ENCODE results near the gene CMYA5. TPM values are rescaled to one million over a fixed set of nuclear protein-coding genes. Genes with fewer than 3 reads are reported as not detected.

CMYA5 gene
- total and polyA plus RNA-seq, 9 of the 15 experiments (the other 6 are each of a cell fraction or from before 2014, with no cell fraction given) = 0.18 to 1.1 (median 0.32) TPM

Small RNAs within 50 kb of the gene (small RNA-seq; reads per million reads assigned to genes)
- gene AC008496.1 = not detected

Other genes with a start within 250 kb of the CMYA5 start
- gene HOMER1, start 175.7 kb upstream of the CMYA5 start, total RNA-seq (2014; rRNA removed) = 9.9 and 11.0 TPM in 2 replicates
- gene HOMER1, start 175.7 kb upstream of the CMYA5 start, total RNA-seq (2014; rRNA removed; fragmentation: Illumina TruSeq; extraction: Trizol) = 30.1 and 31.0 TPM in 2 replicates
- 35.7 and 39.9 TPM in 2 replicates for gene HOMER1, start 175.7 kb upstream of the CMYA5 start, total RNA-seq (2015; rRNA removed; fragmentation: Illumina TruSeq; extraction: Trizol)
- 18.6 and 19.2 TPM in 2 replicates for gene HOMER1, start 175.7 kb upstream of the CMYA5 start, total RNA-seq (2021)
- 9.0 and 9.4 TPM in 2 replicates for gene HOMER1, start 175.7 kb upstream of the CMYA5 start, polyA plus RNA-seq (2011; rRNA removed)
- 13.6 and 14.0 TPM in 2 replicates for gene HOMER1, start 175.7 kb upstream of the CMYA5 start, polyA plus RNA-seq (2014; fragmentation: Illumina TruSeq; extraction: Trizol)
- gene HOMER1, start 175.7 kb upstream of the CMYA5 start, polyA plus RNA-seq (2014; fragmentation: Nextera tagmentation; extraction: Ambion mirVana) = 1 to 10 TPM; 6.3 to 8.4 TPM
- 6.6 and 7.0 TPM in 2 replicates for gene HOMER1, start 175.7 kb upstream of the CMYA5 start, polyA plus RNA-seq (2014; rRNA removed)
- gene TENT2, start 77.4 kb upstream of the CMYA5 start, total RNA-seq (2014; rRNA removed) = 43.5 and 58.8 TPM in 2 replicates
- 83.4 and 88.1 TPM in 2 replicates for gene TENT2, start 77.4 kb upstream of the CMYA5 start, total RNA-seq (2014; rRNA removed; fragmentation: Illumina TruSeq; extraction: Trizol)
- 81.0 and 84.3 TPM in 2 replicates for gene TENT2, start 77.4 kb upstream of the CMYA5 start, total RNA-seq (2015; rRNA removed; fragmentation: Illumina TruSeq; extraction: Trizol)
- 73.3 and 76.6 TPM in 2 replicates for gene TENT2, start 77.4 kb upstream of the CMYA5 start, total RNA-seq (2021)
- gene TENT2, start 77.4 kb upstream of the CMYA5 start, polyA plus RNA-seq (2011; rRNA removed) = 98.3 and 111 TPM in 2 replicates
- gene TENT2, start 77.4 kb upstream of the CMYA5 start, polyA plus RNA-seq (2014; fragmentation: Illumina TruSeq; extraction: Trizol) = 63.3 and 84.4 TPM in 2 replicates
- 10 to 100 TPM; 29.0 to 39.4 TPM for gene TENT2, start 77.4 kb upstream of the CMYA5 start, polyA plus RNA-seq (2014; fragmentation: Nextera tagmentation; extraction: Ambion mirVana)
- 38.5 and 44.3 TPM in 2 replicates for gene TENT2, start 77.4 kb upstream of the CMYA5 start, polyA plus RNA-seq (2014; rRNA removed)

Measured in K562 (cell line).